GM23338 (cell line): Measurements from ENCODE around the gene LIME1. TPM values are rescaled to one million over a fixed set of nuclear protein-coding genes. Genes with fewer than 3 reads are reported as not detected.

Experiments used
- ATAC-seq: fragments of 200-7000 bp; cut with Tn5 transposase; 3 replicates; pipeline ENCODE4 v1.9.1; 2020
- DNase-seq: peaks from one replicate; pipeline ENCODE4 v3.0.0-alpha.2; 2015; ENCODE audit warnings: low spot score
- H2AFZ ChIP-seq: fragments of 200-600 bp; sonication (generic); 2 replicates; pipeline ENCODE4 v1.8.0; 2016; ENCODE audit warnings: antibody characterized with exemption, mild to moderate bottlenecking, moderate library complexity
- H3F3A ChIP-seq: fragments of 200-600 bp; sonication (generic); replicated peaks from 2 replicates; pipeline ENCODE4 v1.8.0; 2017; ENCODE audit warnings: antibody characterized with exemption, mixed run types, low read depth
- H3K27ac ChIP-seq: fragments of 200-600 bp; sonication (generic); 2 replicates; pipeline ENCODE4 v1.6.1; 2016; ENCODE audit warnings: low read depth
- H3K27me3 ChIP-seq: fragments of 200-600 bp; sonication (generic); 2 replicates; pipeline ENCODE4 v1.8.0; 2016; ENCODE audit warnings: mild to moderate bottlenecking, mixed run types, moderate library complexity; ENCODE audit not compliant: insufficient read depth
- H3K36me3 ChIP-seq: fragments of 200-600 bp; sonication (generic); 2 replicates; pipeline ENCODE4 v1.8.0; 2016; ENCODE audit warnings: mild to moderate bottlenecking; ENCODE audit not compliant: insufficient read depth
- H3K4me1 ChIP-seq: fragments of 200-600 bp; sonication (generic); 2 replicates; pipeline ENCODE4 v1.8.0; 2016; ENCODE audit warnings: mild to moderate bottlenecking, moderate library complexity; ENCODE audit not compliant: insufficient read depth
- H3K4me2 ChIP-seq: fragments of 200-600 bp; sonication (generic); 2 replicates; pipeline ENCODE4 v1.7.1; 2017; ENCODE audit warnings: mixed run types
- H3K4me3 ChIP-seq: fragments of 200-600 bp; sonication (generic); 2 replicates; pipeline ENCODE4 v1.6.1; 2016; ENCODE audit warnings: mixed run types
- H3K79me2 ChIP-seq: fragments of 200-600 bp; sonication (generic); replicated peaks from 2 replicates; pipeline ENCODE4 v1.8.0; 2017; ENCODE audit warnings: mild to moderate bottlenecking; ENCODE audit not compliant: insufficient read depth
- H3K9me2 ChIP-seq: fragments of 200-600 bp; sonication (generic); 2 replicates; pipeline ENCODE4 v1.8.0; 2017; ENCODE audit not compliant: insufficient read depth
- H4K20me1 ChIP-seq: fragments of 200-600 bp; sonication (generic); replicated peaks from 2 replicates; pipeline ENCODE4 v1.8.0; 2017; ENCODE audit warnings: mild to moderate bottlenecking; ENCODE audit not compliant: insufficient read depth
- H3K27ac Mint-ChIP-seq: 2 replicates; pipeline ENCODE4 v1.8.0; 2020; ENCODE audit warnings: inconsistent platforms, mild to moderate bottlenecking, moderate library complexity, mixed read lengths
- H3K27me3 Mint-ChIP-seq: 3 replicates; pipeline ENCODE4 v1.8.0; 2022; ENCODE audit warnings: low read depth, mild to moderate bottlenecking, moderate library complexity, mixed read lengths, inconsistent platforms; ENCODE audit not compliant: insufficient read depth, poor library complexity
- H3K36me3 Mint-ChIP-seq: 3 replicates; pipeline ENCODE4 v1.8.0; 2021; ENCODE audit warnings: low read depth, mild to moderate bottlenecking, inconsistent platforms, moderate library complexity, mixed read lengths
- H3K4me1 Mint-ChIP-seq: 3 replicates; pipeline ENCODE4 v1.8.0; 2020; ENCODE audit warnings: mild to moderate bottlenecking, inconsistent platforms, mixed read lengths
- H3K4me3 Mint-ChIP-seq: 3 replicates; pipeline ENCODE4 v1.8.0; 2021; ENCODE audit warnings: moderate library complexity, mild to moderate bottlenecking, inconsistent platforms, mixed read lengths
- H3K9me3 Mint-ChIP-seq: 3 replicates; pipeline ENCODE4 v1.8.0; 2020; ENCODE audit warnings: moderate library complexity, mild to moderate bottlenecking, inconsistent platforms, mixed read lengths
- CTCF ChIP-seq, 2 experiments: fragments of 200-600 bp in 1 of 2; sonication (generic) in 1 of 2; conservative IDR thresholded peaks; 2 replicates each; pipeline versions ENCODE4 v1.5.1 to v1.6.1; 2016 to 2017; ENCODE audit warnings: antibody characterized with exemption in 2 of 2, low read depth in 2 of 2, mild to moderate bottlenecking in 2 of 2, moderate library complexity in 1 of 2
- ETS1 ChIP-seq: IDR thresholded peaks from 2 replicates; pipeline ENCODE4 v1.6.1; 2016; ENCODE audit warnings: antibody characterized with exemption
- EZH2phosphoT487 ChIP-seq: fragments of 200-600 bp; sonication (generic); IDR thresholded peaks from one replicate; pipeline ENCODE4 v1.8.1; 2018; ENCODE audit warnings: antibody characterized with exemption; ENCODE audit not compliant: unreplicated experiment
- JUNB ChIP-seq: IDR thresholded peaks from one replicate; pipeline ENCODE4 v1.6.1; 2016; ENCODE audit warnings: antibody characterized with exemption; ENCODE audit not compliant: unreplicated experiment
- NANOG ChIP-seq: IDR thresholded peaks from 2 replicates; pipeline ENCODE4 v1.6.1; 2016; ENCODE audit warnings: antibody characterized with exemption, borderline replicate concordance
- REST ChIP-seq: IDR thresholded peaks from one replicate; pipeline ENCODE4 v1.6.1; 2018; ENCODE audit warnings: antibody characterized with exemption; ENCODE audit not compliant: unreplicated experiment
- ZNF114 ChIP-seq: fragments of 250-450 bp; sonication (Bioruptor Pico); IDR thresholded peaks from 2 replicates; pipeline ENCODE4 v1.5.0; 2020; ENCODE audit warnings: mild to moderate bottlenecking, moderate library complexity
- ZNF462 ChIP-seq: fragments of 250-450 bp; sonication (Bioruptor Pico); IDR thresholded peaks from 2 replicates; pipeline ENCODE4 v1.5.0; 2020; ENCODE audit warnings: mild to moderate bottlenecking, moderate library complexity
- polyA plus RNA-seq: library from polyadenylated mRNA; unstranded; fragments of >200 nt; fragmentation: Nextera tagmentation; extraction: Ambion mirVana; gene quantifications from 2 replicates; pipeline ENCODE4 v1.2.1, GENCODE V29; 2016
- total RNA-seq: library from RNA; depleted of rRNA; stranded (reverse); fragments of >200 nt; shearing (Covaris generic); gene quantifications from 2 replicates; pipeline ENCODE4 v1.2.3, GENCODE V29; 2014

LIME1 gene
- total and polyA plus RNA-seq, 2 experiments from 2014 or later = 4.7 to 12.2 TPM

GRCh38 chr20:63741676-63742380 lies 5.4 kb downstream of the LIME1 start (continued):
- TF ChIP-seq REST = no peak

- no peaks in the 10 kb centered on the region; the same call in 2 of the 3 replicates for H3K9me3 Mint-ChIP-seq
- no peak for ATAC-seq
- peaks cover 6% of the 10 kb centered on the region for H3K27me3 Mint-ChIP-seq
- H3K36me3 Mint-ChIP-seq = peaks cover 8% of the 10 kb centered on the region
- H3K4me1 Mint-ChIP-seq = no peaks in the 10 kb centered on the region; the same call in 2 of the 3 replicates
- H3K79me2 ChIP-seq = no peaks in the 10 kb centered on the region
- no peaks in the 10 kb centered on the region for H3K9me2 ChIP-seq
- no peak overlapping the region for H3K27ac ChIP-seq
- H4K20me1 ChIP-seq = no peaks in the 10 kb centered on the region
- H3K4me2 ChIP-seq = no peak overlapping the region
- no peak overlapping the region for H3K27ac Mint-ChIP-seq
- peaks cover 6% of the 10 kb centered on the region for H3K27me3 ChIP-seq
- H2AFZ ChIP-seq = no peak overlapping the region
- H3K4me1 ChIP-seq = peaks cover 7% of the 10 kb centered on the region; the same call in 1 of the 2 replicates
- H3F3A ChIP-seq = peaks cover 14% of the 10 kb centered on the region; the same call in 1 of the 2 replicates
- no peaks in the 10 kb centered on the region for H3K36me3 ChIP-seq
- H3K4me3 ChIP-seq = no peak overlapping the region
- H3K4me3 Mint-ChIP-seq = no peak overlapping the region
- no peak for DNase-seq
- TF ChIP-seq NANOG (no peak), EZH2phosphoT487 (no peak), ETS1 (no peak), ZNF114 (CRISPR knock-in tag) (no peak), JUNB (no peak), CTCF (conservative IDR thresholded peaks at IDR 0.05; ENCODE audit: low read depth in 2 of 2) (no peak), ZNF462 (CRISPR knock-in tag) (no peak)
Measured at GRCh38 chr20:63742381-63743024, 6.0 kb downstream of the LIME1 start.
